GM21526 (cell line): ENCODE results near the gene SPR.

Source experiments
- ATAC-seq: cut with Tn5 transposase; IDR thresholded peaks from one replicate; pipeline ENCODE4 v1.9.1; 2021; ENCODE audit warnings: moderate library complexity; ENCODE audit not compliant: unreplicated experiment, low FRiP score

Gene SPR

GRCh38 chr2:72915320-72915906 lies 28.2 kb downstream of the SPR start:
- no peak for ATAC-seq

- peak; percentile 60 for ATAC-seq
Observed at GRCh38 chr2:72915907-72916742, 28.9 kb downstream of the SPR start.

GRCh38 chr2:72916743-72917137 lies 29.5 kb downstream of the SPR start:
- no peak for ATAC-seq

GRCh38 chr2:72917138-72917876 lies 30.1 kb downstream of the SPR start, which contains the start of gene EMX1:
Gene EMX1 (plus strand): TSS chr2:72917519. CDS start chr2:72917853, 334 bp downstream.
- no peak for ATAC-seq

- ATAC-seq = no peak
Observed at GRCh38 chr2:72917877-72918553, 30.8 kb downstream of the SPR start.

GRCh38 chr2:72919414-72920317 lies 32.5 kb downstream of the SPR start:
- no peak for ATAC-seq

GRCh38 chr2:72920318-72921087 lies 33.3 kb downstream of the SPR start:
- no peak for ATAC-seq

- no peak for ATAC-seq
Observed at GRCh38 chr2:72921088-72921851, 34.1 kb downstream of the SPR start.

- ATAC-seq = no peak
Observed at GRCh38 chr2:72921853-72922252, 34.6 kb downstream of the SPR start.

GRCh38 chr2:72923833-72924352 lies 36.7 kb downstream of the SPR start:
- no peak for ATAC-seq

GRCh38 chr2:72924353-72925240 lies 37.4 kb downstream of the SPR start:
- ATAC-seq = peak; percentile 48

- ATAC-seq = no peak
Observed at GRCh38 chr2:72925328-72925943, 38.2 kb downstream of the SPR start.

- ATAC-seq = no peak
Observed at GRCh38 chr2:72926368-72926767, 39.2 kb downstream of the SPR start.

GRCh38 chr2:72926811-72927465 lies 39.7 kb downstream of the SPR start:
- ATAC-seq = no peak

- no peak for ATAC-seq
Observed at GRCh38 chr2:72927619-72928550, 40.7 kb downstream of the SPR start.
